ENCODE data around the gene EXOSC10. TPM values are rescaled to one million over a fixed set of nuclear protein-coding genes. Genes with fewer than 3 reads are reported as not detected.

The EXOSC10 gene
- total RNA-seq, 4 donors from 2014 or later, result 56.1 to 63.4 (median 59.5) TPM

GRCh38 chr1:11109047-11109760 is 9.5 kb upstream of the EXOSC10 start:
- TF ChIP-seq CTCF (IDR thresholded peaks at IDR 0.05; ENCODE audit: low read depth), result no peak

GRCh38 chr1:11107599-11107998 is 7.9 kb upstream of the EXOSC10 start:
- TF ChIP-seq CTCF (IDR thresholded peaks at IDR 0.05; ENCODE audit: low read depth), result no peak

GRCh38 chr1:11105586-11105985 is 5.9 kb upstream of the EXOSC10 start:
- TF ChIP-seq CTCF (IDR thresholded peaks at IDR 0.05; ENCODE audit: low read depth), result no peak

- TF ChIP-seq CTCF (IDR thresholded peaks at IDR 0.05; ENCODE audit: low read depth), result no peak
Observed at GRCh38 chr1:11101347-11101746, 1.7 kb upstream of the EXOSC10 start.

DNA sequence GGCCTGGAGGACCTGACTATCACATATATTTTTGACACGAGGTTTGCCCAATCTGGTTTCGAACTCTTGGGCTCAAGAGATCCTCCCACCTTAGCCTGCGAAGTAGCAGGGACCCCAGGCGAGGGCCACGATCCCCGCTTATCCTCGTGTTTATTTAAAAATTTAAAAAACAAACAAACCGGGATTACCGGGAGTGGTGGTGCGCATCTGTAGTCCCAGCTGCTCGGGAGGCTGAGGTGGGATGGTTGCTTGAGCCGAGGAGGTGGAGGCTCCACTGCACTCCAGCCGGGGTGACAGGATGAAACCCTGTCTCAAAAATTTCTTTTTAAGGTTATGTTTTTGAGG is 452 bp upstream of the EXOSC10 start:
- no peak for TF ChIP-seq CTCF (IDR thresholded peaks at IDR 0.05; ENCODE audit: low read depth)

DNA sequence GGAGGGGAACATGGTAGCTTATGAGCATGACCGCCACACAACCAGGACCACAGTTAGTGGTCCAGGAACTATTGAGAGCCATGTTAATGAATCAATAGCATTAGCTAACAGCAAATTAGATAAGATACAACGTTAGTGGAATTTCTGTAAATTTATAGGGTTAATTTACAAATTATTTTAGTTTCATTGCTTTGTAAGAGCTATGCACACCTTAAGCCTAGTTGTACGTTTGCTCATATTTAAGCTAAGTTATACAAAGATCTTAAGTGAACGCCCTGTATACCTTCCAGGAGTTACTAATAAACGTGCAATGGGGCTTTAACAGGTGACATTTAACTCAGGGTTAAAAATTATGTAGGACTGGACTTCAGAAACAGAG is 749 bp downstream of the EXOSC10 start:
- TF ChIP-seq CTCF (IDR thresholded peaks at IDR 0.05; ENCODE audit: low read depth), result no peak

DNA sequence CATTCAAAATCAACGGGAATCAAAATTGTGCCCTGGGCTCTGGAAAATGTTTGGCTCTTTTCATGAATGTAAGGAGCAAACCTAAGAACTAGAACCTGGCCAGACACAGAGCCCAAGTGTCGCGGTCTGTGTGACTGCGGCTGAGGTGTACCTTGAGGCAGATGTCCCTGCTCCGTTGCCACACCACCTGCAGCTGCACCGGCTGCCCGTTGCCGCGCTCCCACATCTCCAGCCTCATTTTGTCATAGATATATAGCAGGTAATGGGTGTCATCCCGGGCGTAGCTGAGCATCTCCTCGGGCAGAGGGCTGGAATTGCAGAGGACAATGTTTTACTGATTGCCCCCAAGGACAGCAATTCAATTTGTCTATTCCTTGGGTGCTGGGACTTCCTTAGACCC is 18.7 kb downstream of the EXOSC10 start:
- TF ChIP-seq CTCF (IDR thresholded peaks at IDR 0.05; ENCODE audit: low read depth), result no peak

Data from subcutaneous adipose tissue (tissue), 4 donors.